Right lobe of liver (tissue), 4 donors: ENCODE results near the gene ACTL6B.

Source experiments
- CTCF ChIP-seq, 4 donors: fragments of 200-600 bp in 3 of 4; fragments of 450-650 bp in 1 of 4; IDR thresholded peaks; one replicate each; pipeline versions ENCODE4 v1.5.1 to v1.8.0; 2016 to 2022; ENCODE audit warnings: antibody characterized with exemption in 4 of 4, mild to moderate bottlenecking in 2 of 4
- POLR2A ChIP-seq: fragments of 450-650 bp; IDR thresholded peaks from one replicate; pipeline ENCODE4 v1.6.1; 2017; ENCODE audit warnings: antibody characterized with exemption, mild to moderate bottlenecking
- donor health status: DM: no; HTN: no; CAD: no.
- donor health status: DM: no; HTN: no; CAD: no.
- donor health status: DM: no; HTN: yes; CAD: no.

GRCh38 chr7:100679927-100680575 lies 23.8 kb upstream of the ACTL6B start:
- no peak for TF ChIP-seq POLR2A
- no peak for TF ChIP-seq CTCF (IDR thresholded peaks at IDR 0.05)
